Measurements from ENCODE around the gene LENEP.

GRCh38 chr1:155018617-155019348 is 25.4 kb downstream of the LENEP start:
- TF ChIP-seq, protein P1, sequence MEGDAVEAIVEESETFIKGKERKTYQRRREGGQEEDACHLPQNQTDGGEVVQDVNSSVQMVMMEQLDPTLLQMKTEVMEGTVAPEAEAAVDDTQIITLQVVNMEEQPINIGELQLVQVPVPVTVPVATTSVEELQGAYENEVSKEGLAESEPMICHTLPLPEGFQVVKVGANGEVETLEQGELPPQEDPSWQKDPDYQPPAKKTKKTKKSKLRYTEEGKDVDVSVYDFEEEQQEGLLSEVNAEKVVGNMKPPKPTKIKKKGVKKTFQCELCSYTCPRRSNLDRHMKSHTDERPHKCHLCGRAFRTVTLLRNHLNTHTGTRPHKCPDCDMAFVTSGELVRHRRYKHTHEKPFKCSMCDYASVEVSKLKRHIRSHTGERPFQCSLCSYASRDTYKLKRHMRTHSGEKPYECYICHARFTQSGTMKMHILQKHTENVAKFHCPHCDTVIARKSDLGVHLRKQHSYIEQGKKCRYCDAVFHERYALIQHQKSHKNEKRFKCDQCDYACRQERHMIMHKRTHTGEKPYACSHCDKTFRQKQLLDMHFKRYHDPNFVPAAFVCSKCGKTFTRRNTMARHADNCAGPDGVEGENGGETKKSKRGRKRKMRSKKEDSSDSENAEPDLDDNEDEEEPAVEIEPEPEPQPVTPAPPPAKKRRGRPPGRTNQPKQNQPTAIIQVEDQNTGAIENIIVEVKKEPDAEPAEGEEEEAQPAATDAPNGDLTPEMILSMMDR (conservative IDR thresholded peaks at IDR 0.05; ENCODE audit: low read length): no peak
- TF ChIP-seq EZH2phosphoT487 (IDR thresholded peaks at IDR 0.05; ENCODE audit: borderline replicate concordance, low read depth, low read length): no peak
